NT2/D1 (cell line): ENCODE results near the gene SLC66A1.

Experiments used
- DNase-seq: peaks from one replicate; pipeline ENCODE4 v3.0.0-alpha.2; 2011; ENCODE audit warnings: low read depth, low spot score
- H3K27me3 ChIP-seq: 2 replicates; pipeline ENCODE4 v1.6.0; 2011; ENCODE audit warnings: mild to moderate bottlenecking; ENCODE audit not compliant: insufficient read length, insufficient read depth
- H3K36me3 ChIP-seq: 2 replicates; pipeline ENCODE4 v1.6.1; 2011; ENCODE audit warnings: mild to moderate bottlenecking, low read length, mixed read lengths; ENCODE audit not compliant: insufficient read depth, insufficient read length
- H3K4me1 ChIP-seq: 2 replicates; pipeline ENCODE4 v1.5.1; 2011; ENCODE audit not compliant: insufficient read depth, insufficient read length
- H3K4me3 ChIP-seq: 2 replicates; pipeline ENCODE4 v1.5.1; 2011; ENCODE audit warnings: low read depth; ENCODE audit not compliant: insufficient read length
- H3K9ac ChIP-seq: 2 replicates; pipeline ENCODE4 v1.6.0; 2011; ENCODE audit warnings: low read depth; ENCODE audit not compliant: insufficient read length
- H3K9me3 ChIP-seq: 2 replicates; pipeline ENCODE4 v1.5.1; 2011; ENCODE audit warnings: mild to moderate bottlenecking, low read length; ENCODE audit not compliant: insufficient read depth
- SUZ12 ChIP-seq: IDR thresholded peaks from 2 replicates; pipeline ENCODE4 v1.6.1; 2011; ENCODE audit not compliant: insufficient read length, insufficient read depth; ENCODE audit errors: extremely low read depth
- YY1 ChIP-seq: IDR thresholded peaks from 2 replicates; pipeline ENCODE4 v1.6.1; 2011; ENCODE audit not compliant: insufficient read length, insufficient read depth
- ZNF274 ChIP-seq: IDR thresholded peaks from 2 replicates; pipeline ENCODE4 v1.6.1; 2011; ENCODE audit warnings: mild to moderate bottlenecking, low read depth, low read length

SLC66A1 gene

GRCh38 chr1:19347533-19348172 lies 35.5 kb downstream of the SLC66A1 start:
- Histone ChIP-seq H3K36me3 (peaks cover 78% of the 10 kb centered on the region), H3K27me3 (no peaks in the 10 kb centered on the region), H3K4me3 (no peak overlapping the region), H3K4me1 (peaks cover 4% of the 10 kb centered on the region), H3K9me3 (no peaks in the 10 kb centered on the region), H3K9ac (no peak overlapping the region)
- no peak for TF ChIP-seq SUZ12
- no peak for TF ChIP-seq ZNF274
- TF ChIP-seq YY1 = no peak
- DNase-seq = no peak

- no peak for DNase-seq
- Histone ChIP-seq H3K9ac (no peak overlapping the region), H3K36me3 (peaks cover 78% of the 10 kb centered on the region), H3K9me3 (no peaks in the 10 kb centered on the region), H3K27me3 (no peaks in the 10 kb centered on the region), H3K4me3 (no peak overlapping the region), H3K4me1 (peaks cover 9% of the 10 kb centered on the region)
- TF ChIP-seq SUZ12 (no peak), YY1 (no peak), ZNF274 (no peak)
Measured at GRCh38 chr1:19348441-19349198, 36.5 kb downstream of the SLC66A1 start.

- no peak for DNase-seq
- TF ChIP-seq YY1 = no peak
- TF ChIP-seq SUZ12 = no peak
- Histone ChIP-seq H3K9ac (no peak overlapping the region), H3K9me3 (no peaks in the 10 kb centered on the region), H3K4me3 (no peak overlapping the region), H3K4me1 (peaks cover 17% of the 10 kb centered on the region), H3K36me3 (peaks cover 78% of the 10 kb centered on the region), H3K27me3 (no peaks in the 10 kb centered on the region)
Measured at GRCh38 chr1:19349999-19350398, 37.9 kb downstream of the SLC66A1 start.

GRCh38 chr1:19350566-19350965 lies 38.4 kb downstream of the SLC66A1 start:
- peaks cover 17% of the 10 kb centered on the region for H3K4me1 ChIP-seq
- no peak for TF ChIP-seq YY1
- no peak for TF ChIP-seq SUZ12
- no peak for TF ChIP-seq ZNF274
- H3K9ac ChIP-seq = no peak overlapping the region
- no peak overlapping the region for H3K4me3 ChIP-seq
- H3K36me3 ChIP-seq = peaks cover 75% of the 10 kb centered on the region
- H3K9me3 ChIP-seq = no peaks in the 10 kb centered on the region
- no peaks in the 10 kb centered on the region for H3K27me3 ChIP-seq
- no peak for DNase-seq

- TF ChIP-seq SUZ12 = no peak
- no peak for TF ChIP-seq ZNF274
- no peak for TF ChIP-seq YY1
- H3K36me3 ChIP-seq = peaks cover 83% of the 10 kb centered on the region
- no peaks in the 10 kb centered on the region for H3K27me3 ChIP-seq
- DNase-seq = no peak
- H3K9ac ChIP-seq = no peak overlapping the region
- H3K9me3 ChIP-seq = no peaks in the 10 kb centered on the region
- H3K4me1 ChIP-seq = peaks cover 17% of the 10 kb centered on the region
- H3K4me3 ChIP-seq = no peak overlapping the region
Measured at GRCh38 chr1:19351873-19352272, 39.7 kb downstream of the SLC66A1 start.

GRCh38 chr1:19352839-19353238 lies 40.7 kb downstream of the SLC66A1 start:
- Histone ChIP-seq H3K27me3 (no peaks in the 10 kb centered on the region), H3K9me3 (no peaks in the 10 kb centered on the region), H3K9ac (peak overlapping the region; percentile 38), H3K4me3 (no peak overlapping the region), H3K36me3 (peaks cover 85% of the 10 kb centered on the region), H3K4me1 (peaks cover 17% of the 10 kb centered on the region)
- no peak for DNase-seq
- TF ChIP-seq YY1 (no peak), ZNF274 (no peak), SUZ12 (no peak)

GRCh38 chr1:19353596-19353995 lies 41.5 kb downstream of the SLC66A1 start:
- Histone ChIP-seq H3K4me3 (no peak overlapping the region), H3K9me3 (no peaks in the 10 kb centered on the region), H3K27me3 (no peaks in the 10 kb centered on the region), H3K4me1 (peaks cover 17% of the 10 kb centered on the region), H3K9ac (no peak overlapping the region), H3K36me3 (peaks cover 81% of the 10 kb centered on the region)
- no peak for DNase-seq
- TF ChIP-seq ZNF274 (no peak), SUZ12 (no peak), YY1 (no peak)
